ENCODE data around the gene PAX4.

Gene PAX4, protein sequence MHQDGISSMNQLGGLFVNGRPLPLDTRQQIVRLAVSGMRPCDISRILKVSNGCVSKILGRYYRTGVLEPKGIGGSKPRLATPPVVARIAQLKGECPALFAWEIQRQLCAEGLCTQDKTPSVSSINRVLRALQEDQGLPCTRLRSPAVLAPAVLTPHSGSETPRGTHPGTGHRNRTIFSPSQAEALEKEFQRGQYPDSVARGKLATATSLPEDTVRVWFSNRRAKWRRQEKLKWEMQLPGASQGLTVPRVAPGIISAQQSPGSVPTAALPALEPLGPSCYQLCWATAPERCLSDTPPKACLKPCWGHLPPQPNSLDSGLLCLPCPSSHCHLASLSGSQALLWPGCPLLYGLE

DNA sequence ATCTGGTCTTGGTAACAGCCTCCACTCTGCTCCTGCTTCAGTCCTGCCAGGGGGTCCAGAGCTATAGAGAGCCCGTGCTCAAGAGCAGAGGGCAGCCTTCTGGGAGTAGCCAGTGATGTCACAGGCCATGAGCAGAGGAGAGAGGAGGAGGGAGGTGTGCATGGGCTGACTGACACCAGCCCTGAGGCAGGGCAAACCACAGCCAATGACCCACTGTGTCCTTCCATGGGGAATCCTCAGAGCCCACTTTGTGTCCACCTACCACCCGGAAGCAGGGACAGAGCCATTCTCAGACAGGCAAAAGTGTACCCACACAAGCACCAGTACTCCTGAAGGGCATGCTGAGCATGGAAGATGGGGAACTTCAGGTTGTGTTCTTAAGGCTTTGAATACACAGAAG lies at the start of gene PAX4:
TSS of gene PAX4 (minus strand) at position 101 of the 400 bp plus-strand sequence. CDS start 2,214 bp downstream, outside the sequence.
- Mint-ChIP-seq H3K4me1 (no peaks in the 10 kb centered on the region), H3K27ac (no peak within 1 kb of the TSS), H3K36me3 (ENCODE audit: low read depth) (no peaks in the 10 kb centered on the region), H3K27me3 (ENCODE audit: low read depth) (peaks cover 89% of the 10 kb centered on the region), H3K9me3 (peaks cover 2% of the 10 kb centered on the region), H3K4me3 (no peak within 1 kb of the TSS)
- TF ChIP-seq, protein P1, sequence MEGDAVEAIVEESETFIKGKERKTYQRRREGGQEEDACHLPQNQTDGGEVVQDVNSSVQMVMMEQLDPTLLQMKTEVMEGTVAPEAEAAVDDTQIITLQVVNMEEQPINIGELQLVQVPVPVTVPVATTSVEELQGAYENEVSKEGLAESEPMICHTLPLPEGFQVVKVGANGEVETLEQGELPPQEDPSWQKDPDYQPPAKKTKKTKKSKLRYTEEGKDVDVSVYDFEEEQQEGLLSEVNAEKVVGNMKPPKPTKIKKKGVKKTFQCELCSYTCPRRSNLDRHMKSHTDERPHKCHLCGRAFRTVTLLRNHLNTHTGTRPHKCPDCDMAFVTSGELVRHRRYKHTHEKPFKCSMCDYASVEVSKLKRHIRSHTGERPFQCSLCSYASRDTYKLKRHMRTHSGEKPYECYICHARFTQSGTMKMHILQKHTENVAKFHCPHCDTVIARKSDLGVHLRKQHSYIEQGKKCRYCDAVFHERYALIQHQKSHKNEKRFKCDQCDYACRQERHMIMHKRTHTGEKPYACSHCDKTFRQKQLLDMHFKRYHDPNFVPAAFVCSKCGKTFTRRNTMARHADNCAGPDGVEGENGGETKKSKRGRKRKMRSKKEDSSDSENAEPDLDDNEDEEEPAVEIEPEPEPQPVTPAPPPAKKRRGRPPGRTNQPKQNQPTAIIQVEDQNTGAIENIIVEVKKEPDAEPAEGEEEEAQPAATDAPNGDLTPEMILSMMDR (IDR thresholded peaks at IDR 0.05; ENCODE audit: unreplicated experiment in 3 of 3), result no peak

DNA sequence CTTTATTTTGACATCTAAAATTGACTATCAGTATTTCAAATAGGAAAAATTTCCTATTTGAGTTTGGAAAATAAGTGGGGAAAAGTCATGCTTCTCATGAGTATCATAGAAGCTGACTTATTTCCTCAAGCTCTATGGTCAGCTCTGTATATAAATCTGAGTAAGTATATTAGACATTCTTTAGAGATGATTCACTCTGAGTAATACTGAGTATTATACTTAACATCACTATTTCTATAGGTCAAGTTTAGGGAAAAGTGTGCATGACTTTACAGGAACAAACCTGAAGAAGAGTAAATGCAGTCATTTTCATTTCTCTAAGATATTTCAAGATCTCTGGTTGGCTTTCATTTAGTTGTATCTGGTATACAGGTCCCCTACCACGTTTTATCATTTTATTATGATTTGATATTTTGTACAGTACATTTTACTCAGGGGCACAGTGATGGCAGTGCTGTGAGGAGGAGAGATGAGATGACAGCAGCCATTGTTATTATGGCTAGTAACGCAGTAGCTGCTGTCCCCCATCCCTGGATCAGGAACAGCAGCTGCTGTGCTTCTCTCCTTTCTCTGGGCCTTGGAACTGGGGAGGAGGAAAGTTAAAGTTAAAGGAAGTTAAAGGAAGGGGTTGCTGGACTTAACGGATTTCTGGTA lies 49.2 kb upstream of the PAX4 start:
- peaks cover 29% of the 10 kb centered on the region for H3K36me3 Mint-ChIP-seq (ENCODE audit: low read depth)
- H3K27ac Mint-ChIP-seq, result no peak overlapping the region
- TF ChIP-seq, protein P1 (IDR thresholded peaks at IDR 0.05; ENCODE audit: unreplicated experiment in 3 of 3), result no peak

DNA sequence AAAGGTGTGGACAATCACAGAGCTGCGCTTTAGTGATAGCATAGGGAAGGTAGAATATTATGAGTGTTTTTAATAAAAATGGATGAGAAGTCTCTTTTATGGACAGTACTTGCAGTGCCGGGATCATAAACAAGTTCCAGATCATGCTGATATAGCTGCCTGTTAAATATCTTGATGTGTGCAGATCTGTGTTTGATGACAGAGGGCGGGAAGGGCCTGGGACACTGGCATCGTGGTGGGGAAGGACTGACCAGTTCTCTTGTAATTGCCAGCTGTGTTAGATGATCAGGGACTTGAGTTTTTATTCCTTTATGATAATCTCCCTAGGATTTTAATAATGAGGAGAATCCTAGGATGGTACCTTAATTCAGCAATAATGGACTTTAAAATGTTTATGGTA lies 48.7 kb upstream of the PAX4 start:
- Mint-ChIP-seq H3K36me3 (ENCODE audit: low read depth) (peaks cover 27% of the 10 kb centered on the region), H3K9me3 (no peaks in the 10 kb centered on the region), H3K27me3 (ENCODE audit: low read depth) (no peaks in the 10 kb centered on the region), H3K27ac (no peak overlapping the region), H3K4me3 (no peak overlapping the region), H3K4me1 (peaks cover 35% of the 10 kb centered on the region)
- TF ChIP-seq, protein P1 (IDR thresholded peaks at IDR 0.05; ENCODE audit: unreplicated experiment in 3 of 3), result no peak

More for the DNA sequence above, 49.2 kb upstream of the PAX4 start:
- Mint-ChIP-seq H3K4me1 (peaks cover 33% of the 10 kb centered on the region), H3K9me3 (no peaks in the 10 kb centered on the region), H3K4me3 (no peak overlapping the region), H3K27me3 (ENCODE audit: low read depth) (no peaks in the 10 kb centered on the region)

DNA sequence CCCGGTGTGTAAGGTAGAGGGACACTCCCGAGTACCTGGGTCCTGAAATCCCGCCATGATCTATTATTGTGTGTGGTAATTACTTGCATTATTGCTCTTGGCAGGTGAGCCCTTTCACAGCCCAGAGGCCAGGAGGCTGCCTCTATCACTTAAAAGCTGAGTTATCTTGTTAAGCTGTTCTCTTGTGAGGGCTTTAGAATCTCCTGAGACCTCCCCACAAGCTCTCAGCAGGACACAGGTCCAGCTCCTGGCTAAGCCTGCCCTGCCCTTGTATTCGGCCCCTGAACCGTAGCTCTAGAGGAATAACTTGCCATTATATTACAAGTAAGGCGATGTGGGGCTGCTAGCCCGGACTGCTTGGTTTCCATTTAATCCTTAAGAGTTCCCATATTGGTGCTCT lies 48.0 kb upstream of the PAX4 start:
- TF ChIP-seq, protein P1 (IDR thresholded peaks at IDR 0.05; ENCODE audit: unreplicated experiment in 3 of 3), result no peak
- peaks cover 32% of the 10 kb centered on the region for H3K36me3 Mint-ChIP-seq (ENCODE audit: low read depth)
- H3K4me1 Mint-ChIP-seq, result peaks cover 40% of the 10 kb centered on the region
- no peaks in the 10 kb centered on the region for H3K27me3 Mint-ChIP-seq (ENCODE audit: low read depth)
- H3K27ac Mint-ChIP-seq, result no peak overlapping the region
- H3K9me3 Mint-ChIP-seq, result no peaks in the 10 kb centered on the region
- no peak overlapping the region for H3K4me3 Mint-ChIP-seq

DNA sequence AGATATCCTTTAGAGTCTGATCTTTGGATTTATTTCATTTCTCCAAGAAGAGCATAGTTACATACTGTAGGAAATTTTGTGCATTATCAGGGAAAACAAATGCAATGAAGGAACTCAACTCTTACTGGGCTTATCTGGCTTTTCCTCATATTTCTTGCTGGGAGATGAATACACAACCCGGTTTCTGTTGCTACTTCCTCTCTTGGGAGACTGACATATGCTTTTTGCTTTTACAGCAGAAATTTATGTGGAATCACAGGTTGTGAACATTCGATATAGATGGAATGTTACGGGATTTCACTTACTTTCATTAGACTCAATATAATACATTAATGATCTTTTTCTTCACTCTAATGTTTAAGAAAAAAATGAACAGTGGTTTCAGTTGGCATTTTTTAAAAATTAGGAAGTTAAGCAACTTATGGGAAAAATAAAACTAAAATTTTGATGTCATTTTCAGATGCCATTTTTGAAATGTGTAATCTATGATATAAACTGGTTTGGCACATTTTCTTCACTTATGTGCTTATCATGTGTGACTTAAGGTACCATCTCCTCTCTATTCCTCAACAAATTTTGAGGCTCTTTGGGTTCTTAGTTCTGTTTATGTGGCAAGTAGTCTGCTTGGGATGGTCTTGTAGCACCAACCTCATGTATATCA lies 41.2 kb upstream of the PAX4 start:
- no peaks in the 10 kb centered on the region for H3K27me3 Mint-ChIP-seq (ENCODE audit: low read depth)
- TF ChIP-seq, protein P1 (IDR thresholded peaks at IDR 0.05; ENCODE audit: unreplicated experiment in 3 of 3), result no peak
- no peak overlapping the region for H3K4me3 Mint-ChIP-seq
- peaks cover 35% of the 10 kb centered on the region for H3K4me1 Mint-ChIP-seq
- H3K36me3 Mint-ChIP-seq (ENCODE audit: low read depth), result peaks cover 33% of the 10 kb centered on the region
- H3K9me3 Mint-ChIP-seq, result no peaks in the 10 kb centered on the region
- H3K27ac Mint-ChIP-seq, result no peak overlapping the region
